ENCODE data around the gene SLC35E4.
"Not testable (repeated sequence)": the region's sequence is repeated elsewhere in the genome, so short reads cannot be mapped to it uniquely, and the experiment has no call there.

SLC35E4 gene

DNA sequence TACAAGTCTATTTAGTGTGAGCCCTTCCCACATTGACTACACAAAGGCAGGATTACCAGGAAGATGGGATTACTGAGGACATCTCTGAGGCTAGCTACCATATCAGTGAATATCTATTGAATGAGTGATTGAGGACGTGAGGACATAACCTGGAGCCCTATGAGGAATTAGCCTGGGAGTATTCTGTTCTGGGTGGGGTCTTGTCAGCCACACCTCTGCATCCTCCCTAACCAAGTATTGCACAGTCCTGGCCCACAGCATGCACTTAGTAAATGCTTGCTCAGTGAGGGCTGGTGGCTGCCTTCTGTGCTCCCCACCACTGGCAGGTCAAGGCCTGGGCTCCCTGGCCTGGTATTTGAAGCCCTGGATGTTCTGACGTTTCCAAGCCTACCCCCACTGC, 17.3 kb downstream of the SLC35E4 start:
- no peak for DNase-seq

DNA sequence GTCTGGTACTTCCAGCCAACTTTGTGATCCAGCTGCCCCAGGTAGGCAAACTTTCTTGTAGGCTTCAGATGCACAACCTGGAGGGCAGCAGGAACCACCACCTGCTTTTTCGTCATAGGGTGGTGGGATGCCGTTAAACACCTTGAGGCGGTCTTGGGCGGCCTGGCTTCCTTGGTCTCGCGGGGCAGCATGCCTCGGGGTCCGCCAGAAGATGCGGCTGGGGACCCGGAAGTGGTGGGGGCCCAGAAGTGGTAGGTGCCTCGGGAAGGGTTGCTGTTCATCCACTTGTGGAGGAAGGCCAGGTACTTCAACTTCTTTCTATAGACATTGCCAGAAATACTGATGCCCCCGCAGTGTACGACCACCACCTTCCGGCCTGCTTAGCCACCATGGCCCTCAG, 18.8 kb downstream of the SLC35E4 start:
- DNase-seq, result no peak

DNA sequence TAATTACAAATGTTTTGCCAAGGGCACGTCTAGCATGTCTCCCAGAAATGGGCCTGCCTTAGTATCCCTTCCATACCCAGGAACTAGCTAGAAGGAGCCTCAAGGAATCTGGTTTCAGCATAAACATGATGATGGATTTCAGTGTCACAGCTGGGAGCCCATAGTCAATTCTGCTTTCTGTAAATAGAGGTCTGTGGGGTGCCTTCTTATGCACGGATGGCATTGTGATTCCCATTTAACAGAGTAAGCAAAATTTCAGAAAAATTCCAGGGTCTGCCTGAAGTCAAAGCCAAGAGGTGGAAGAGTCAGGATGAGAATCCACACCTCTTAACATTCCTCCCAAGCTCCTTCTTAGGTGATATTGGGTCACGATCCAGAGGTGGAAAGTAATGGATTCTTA, 20.0 kb downstream of the SLC35E4 start:
- DNase-seq, result peak in 1 of 3 experiments; percentile 2

DNA sequence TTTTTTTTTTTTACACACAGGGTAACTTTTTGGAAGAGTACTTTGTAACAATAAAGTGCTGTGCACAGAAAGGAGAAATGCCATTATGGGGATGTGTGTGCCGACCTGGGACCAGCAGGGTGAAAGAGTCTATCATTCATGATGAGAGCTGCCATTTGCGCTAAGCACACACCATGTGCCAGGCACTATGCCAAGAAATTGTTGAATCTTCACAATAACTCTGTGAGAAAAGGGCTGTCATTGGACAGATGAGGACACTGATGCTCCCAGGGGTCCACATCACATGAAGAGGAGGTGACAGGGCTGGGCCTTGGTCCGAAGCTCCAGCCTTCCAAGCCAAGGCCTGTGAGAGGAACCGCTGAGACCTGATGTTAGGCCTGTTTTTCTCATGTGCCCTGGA, 26.5 kb downstream of the SLC35E4 start:
- peak; percentile 7 to 70 (median 59) for DNase-seq

DNA sequence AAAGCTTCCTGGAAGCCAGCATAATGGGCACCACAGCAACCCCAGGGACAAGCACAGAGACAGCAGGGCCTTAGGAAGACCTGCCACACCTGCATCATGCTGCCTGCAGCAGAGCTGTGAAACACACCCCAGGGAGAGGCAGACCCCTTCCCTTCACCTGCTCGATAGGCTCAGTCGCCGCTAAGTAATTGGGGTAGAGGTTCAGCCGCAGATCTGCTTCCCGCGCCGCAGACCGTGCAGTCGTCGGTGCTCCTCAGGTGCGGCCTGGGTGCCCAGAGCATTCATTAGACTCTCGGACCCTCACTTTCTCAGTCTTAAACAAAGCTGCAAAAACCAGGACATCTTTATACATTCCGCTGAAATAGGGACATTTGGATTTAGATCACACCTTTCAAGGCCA, 29.2 kb downstream of the SLC35E4 start:
- DNase-seq, result no peak

DNA sequence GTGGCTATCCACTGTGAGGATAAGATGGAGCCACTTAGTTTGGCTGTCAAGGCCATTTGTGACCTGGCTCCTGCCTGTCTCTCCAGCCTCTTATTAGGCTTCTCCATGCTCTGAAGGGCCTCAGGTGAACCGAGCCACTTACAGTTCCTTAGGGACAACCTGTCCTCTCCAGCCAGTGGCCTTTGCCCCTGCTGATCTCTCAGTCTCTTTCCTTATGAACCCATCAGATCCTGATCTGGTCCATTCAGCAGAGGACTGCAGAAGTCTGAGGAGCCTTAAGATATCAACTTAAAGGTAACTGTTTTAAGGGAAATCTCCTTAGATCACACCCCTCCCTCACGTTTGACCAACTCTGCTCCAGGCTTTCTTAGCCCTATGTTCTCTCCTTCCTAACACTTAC, 29.7 kb downstream of the SLC35E4 start:
- no peak for DNase-seq

DNA sequence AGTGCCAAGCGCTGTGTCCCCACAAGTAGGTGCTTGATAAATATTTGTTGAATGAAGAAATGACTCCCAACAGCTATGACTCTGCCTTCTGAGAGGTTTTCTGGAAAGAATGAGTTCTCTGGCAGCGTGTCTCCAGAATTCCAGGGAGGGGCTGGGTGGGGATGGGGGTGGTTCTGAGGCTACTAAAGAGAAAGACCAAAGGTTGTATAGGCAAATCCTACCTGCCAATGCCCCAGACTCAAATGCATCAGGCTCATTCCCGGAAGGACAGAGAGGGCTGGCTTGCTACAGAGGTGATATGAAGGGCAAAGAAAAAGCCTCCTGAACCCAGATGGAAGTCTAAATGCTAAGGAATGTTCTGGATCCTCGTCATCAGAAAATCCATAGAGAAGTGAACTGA, 30.2 kb downstream of the SLC35E4 start:
- no peak for DNase-seq

DNA sequence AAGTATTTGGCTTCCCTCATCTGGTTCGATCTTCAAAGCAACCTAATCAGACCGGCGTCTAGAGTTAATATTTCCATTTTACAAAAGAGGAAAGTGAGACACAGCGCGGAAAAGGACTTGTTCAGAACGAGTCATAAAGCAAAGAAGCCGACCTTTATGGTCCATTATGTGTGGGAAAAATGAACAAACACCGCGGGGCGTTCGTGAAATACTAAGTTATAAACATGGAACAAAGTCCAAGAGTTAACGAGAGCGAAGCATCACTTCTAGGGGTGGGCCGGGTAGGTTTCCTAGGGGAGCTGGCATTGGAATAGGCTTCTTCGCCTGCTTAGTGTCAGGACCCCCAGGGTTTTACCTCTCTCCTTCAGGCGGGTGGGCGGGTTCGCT, 31.5 kb downstream of the SLC35E4 start:
- no peak for DNase-seq

DNA sequence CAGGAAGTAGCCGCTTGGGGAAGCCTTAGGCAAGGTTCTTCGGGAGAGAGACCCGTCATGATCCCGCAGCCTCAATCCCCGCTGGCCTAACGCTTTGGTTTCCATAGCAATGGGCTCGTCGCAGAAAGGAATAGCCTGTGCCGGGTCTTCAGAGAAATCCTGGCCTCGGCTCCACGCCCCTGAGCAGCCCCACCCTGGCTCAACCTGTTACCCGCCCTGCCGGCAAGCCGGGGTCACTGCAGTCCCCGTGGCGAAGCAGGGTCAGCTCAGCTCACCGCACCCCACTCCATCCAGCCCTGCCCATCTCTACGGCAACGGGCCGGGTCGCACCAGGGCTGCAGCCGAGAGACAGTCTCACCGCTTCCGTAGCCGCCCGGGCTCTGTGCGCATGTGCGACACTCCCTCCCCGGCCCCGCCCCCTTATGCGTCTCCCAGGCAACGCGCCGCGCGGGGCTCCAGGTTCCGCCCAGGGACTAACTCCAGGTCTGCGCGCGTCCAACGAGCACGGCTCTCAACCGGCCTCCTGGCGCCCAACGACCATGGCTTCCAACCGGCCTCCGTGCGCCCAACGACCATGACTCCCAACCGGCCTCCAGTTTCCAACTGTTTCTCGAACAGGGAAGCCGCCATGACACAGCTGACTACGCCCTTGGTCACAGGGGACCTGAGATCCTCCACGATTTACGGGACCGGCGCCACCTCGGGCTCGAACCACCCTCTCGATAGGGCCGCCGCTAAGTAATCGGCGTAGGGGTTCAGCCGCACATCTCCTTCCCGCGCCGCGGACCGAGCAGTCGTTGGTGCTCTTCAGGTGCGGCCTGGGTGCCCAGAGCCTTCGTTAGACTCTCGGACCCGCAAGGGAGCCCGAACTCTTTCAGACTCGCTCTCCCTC, 32.2 kb downstream of the SLC35E4 start, which contains the start of gene DUSP18:
DUSP18 (minus strand) TSS at position 382 of the 892 bp plus-strand sequence. CDS start 3,872 bp downstream, outside the sequence.
- DNase-seq, result peak; percentile 86 to 95 (median 88)

DNA sequence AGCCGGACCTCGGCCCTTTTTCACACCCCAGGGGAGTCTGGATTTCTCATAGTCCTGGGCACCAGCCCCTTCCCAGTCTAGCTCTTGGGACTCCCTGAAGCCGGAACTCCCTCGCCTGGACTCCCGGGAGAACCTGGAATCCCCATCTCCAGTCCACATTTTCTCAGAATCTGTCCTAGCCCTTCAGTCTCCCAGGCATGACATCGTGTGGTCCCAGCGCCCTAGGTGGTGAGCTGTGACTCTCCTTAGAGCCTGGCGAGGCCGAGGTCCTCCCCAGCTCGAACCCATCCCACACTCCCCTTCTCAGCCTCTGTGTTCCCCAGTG, 32.8 kb downstream of the SLC35E4 start:
- peak in 1 of 3 experiments; percentile 60 for DNase-seq

DNA sequence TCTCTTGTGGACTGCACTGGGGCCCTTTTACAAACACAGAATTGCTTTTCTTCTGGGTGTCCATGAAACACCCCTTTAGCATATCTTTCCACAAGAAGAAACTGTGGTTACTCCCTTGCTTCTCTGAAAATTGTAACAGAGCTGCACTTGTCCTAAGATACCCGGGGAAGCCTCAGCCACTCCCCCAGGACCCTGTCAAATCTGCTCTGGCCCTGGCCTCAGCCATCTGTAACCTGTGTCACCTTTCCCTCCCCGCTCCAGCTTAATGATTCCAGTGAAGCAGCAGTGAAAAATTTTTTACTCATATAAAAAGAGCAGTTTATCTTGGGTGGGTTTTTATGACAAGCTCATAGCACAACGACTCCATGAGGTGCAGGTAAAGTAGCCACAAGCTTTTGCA, 35.5 kb downstream of the SLC35E4 start:
- DNase-seq, result no peak

DNA sequence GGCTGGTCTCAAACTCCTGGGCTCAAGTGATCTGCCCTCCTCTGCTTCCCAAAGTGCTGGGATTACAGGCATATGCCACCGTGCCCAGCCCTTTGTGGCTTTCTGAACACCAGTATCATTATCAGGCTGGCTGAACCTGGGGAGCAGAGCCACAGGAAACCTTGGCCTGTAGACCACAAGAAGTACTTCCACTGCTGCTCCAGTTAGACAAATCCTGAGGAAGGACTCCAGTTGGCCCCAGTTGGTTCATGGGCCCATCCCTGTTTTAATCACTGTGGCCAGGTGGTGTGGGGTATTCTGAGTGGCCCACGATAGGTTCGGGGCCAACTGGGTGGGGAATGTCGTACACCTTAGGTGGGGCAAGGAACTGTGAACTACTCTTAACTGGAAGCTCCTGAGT, 37.6 kb downstream of the SLC35E4 start:
- no peak for DNase-seq

DNA sequence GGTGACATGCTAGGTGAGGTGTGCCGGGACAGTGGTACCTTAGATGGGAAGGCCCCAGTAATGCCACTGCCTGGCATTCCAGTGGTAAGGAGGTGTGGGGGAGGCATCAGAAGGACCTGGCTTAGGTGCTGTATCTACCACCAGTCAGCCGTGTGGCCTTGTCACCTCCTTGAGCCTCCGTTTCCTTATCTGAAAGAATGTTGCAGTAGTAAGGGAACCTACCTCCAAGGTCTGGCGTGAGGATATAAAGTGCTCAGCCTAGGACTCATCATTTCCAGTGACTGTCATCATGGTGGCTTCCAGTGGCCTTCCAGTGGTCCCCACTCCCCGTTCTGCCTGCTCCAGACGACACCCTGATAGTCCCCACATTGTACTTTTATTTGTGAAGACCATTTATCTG, 38.9 kb downstream of the SLC35E4 start:
- DNase-seq, result no peak

DNA sequence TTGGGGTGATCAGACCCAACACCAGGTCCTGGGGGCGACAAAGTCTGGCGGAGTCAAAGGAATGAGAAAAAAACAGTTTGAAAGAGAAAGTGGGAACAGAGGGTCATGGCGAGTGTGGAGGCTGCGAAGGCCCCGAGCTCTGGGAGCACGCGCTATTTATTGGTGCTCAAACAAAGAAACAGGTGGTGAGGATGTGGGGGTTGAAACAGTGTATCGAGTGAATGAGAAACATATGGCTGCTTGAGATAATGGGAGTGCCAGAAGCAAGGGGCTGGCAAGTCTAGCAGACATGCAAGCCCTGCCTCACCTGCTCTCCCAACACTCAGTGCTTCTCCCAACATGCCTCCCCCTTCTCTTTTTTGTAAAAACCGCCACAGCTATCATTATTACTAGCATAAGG, 39.9 kb downstream of the SLC35E4 start:
- peak in 2 of 3 experiments; percentile 50 to 82 for DNase-seq

DNA sequence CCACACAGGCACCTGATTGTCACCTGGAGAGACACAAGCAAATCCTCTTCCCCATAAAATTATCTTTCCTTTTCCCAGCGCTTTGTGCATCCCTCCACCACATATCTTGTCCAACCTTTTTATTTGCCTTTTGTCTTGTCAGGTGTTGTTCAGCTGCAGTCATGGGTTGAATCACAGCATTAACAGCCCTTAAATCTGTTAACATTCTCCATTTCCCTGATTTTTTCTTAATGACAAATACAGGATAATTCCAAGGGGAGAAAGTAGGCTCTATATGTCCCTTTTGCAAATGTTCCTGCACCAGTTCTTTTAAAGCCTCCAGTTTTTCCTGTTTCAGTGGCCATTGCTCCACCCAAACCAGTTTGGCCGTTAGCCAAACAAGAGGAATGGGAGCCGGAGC, 41.0 kb downstream of the SLC35E4 start:
- DNase-seq, result not testable (repeated sequence)

DNA sequence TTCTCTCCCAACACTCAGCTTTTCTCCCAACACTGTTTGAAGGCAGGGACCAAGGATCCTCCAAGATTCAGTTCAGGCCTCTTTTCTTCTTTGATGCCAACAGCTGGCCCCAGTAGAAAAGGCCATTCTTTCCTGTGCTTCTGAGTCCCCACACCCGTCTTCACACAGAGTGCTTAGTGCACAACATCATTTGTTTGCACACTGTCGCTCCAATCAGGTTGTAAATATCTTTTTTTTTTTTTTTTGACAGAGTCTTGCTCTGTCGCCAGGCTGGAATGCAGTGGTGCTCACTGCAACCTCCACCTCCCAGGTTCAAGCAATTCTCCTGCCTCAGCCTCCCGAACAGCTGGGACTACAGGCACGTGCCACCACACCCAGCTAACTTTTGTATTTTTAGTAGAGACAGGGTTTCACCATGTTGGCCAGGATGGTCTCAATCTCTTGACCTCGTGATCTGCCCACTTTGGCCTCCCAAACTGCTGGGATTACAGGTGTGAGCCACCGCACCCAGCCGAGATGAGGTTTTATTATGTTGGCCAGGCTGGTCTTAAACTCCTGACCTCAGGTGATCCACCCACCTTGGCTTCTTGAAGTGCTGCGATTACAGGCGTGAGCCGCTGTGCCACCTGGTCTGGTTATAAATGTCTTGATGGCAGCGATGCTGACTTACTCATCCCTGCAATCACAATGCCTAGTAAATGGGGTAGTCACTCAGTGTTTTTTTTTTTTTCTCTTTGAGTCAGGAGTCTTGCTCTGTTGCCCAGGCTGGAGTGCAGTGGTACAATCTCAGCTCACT, 44.5 kb downstream of the SLC35E4 start:
- DNase-seq, result peak in 1 of 3 experiments; percentile 1

DNA sequence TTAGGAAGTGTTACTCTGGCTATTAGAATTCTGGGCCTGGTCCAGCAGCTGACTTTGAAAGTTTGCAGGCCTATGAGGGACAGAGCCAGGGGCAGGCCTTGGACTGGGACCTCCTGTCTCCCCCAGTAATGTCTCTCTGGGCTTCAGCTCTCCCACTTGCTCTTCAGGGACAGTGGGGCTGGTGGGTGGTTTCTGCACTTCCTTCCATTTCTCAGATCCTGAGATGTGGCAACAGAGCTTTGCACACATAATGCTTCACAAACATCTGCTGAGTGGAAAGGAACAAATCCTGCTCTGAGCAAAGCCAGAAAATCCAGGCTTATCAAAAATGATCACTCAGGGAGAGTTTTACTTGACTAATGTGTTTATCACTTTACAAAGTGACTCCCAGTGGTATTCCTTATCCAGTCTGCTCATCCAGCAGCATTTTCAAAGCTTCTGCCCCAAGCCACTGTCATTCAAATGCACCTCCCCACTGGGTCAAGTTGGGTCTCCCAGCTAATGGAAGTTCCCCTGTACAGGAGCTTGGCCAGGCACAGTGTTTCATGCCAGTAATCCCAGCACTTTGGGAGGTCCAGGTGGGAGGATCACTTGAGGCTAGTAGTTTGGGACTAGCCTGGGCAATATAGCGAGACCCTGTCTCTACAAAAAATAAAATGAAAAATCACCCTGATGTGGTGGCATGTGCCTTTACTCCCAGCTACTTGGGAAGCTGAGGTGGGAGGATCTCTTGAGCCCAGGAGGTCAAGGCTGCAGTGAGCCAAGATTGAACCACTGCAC, 45.6 kb downstream of the SLC35E4 start:
- DNase-seq, result no peak

DNA sequence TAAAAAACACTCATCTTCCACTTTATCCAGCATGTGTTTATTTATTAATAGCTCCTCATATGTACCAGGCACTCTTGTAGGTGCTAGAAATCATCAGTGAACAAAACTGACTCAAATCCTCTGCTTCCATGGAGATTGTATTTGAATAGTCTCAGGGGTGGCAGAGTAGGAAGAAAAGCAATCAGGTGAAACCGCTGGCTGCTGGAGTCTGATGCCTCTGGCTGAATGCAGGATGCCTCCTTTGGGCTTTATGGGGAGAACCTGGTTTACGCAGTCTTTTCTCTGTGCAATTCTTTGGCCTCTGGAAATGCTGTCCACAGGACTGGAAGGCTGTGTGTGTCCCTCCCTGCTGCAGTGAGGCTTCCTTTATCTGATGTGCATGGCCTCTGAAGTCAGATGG, 46.2 kb downstream of the SLC35E4 start:
- DNase-seq, result peak in 1 of 3 experiments; percentile 9

DNA sequence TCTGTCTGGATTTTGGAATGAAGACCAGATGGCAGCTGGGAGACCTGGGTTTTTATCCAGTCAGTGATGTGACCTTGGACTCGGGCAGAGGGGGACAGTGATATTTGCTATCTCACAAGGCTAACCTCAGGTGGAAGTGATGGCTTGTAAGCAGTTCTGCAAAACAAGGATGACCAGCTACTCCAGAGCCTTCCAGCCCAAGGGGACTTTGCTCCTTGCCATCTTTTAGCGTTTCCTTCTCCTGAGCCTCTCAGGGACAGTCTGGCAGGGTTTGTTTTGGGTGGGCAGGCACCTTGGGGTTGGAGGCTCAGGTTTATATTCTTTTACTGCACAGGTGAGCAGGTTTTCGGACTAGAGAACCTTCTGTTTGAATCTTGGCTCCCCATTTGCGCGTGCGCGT, 49.6 kb downstream of the SLC35E4 start:
- no peak for DNase-seq

DNA sequence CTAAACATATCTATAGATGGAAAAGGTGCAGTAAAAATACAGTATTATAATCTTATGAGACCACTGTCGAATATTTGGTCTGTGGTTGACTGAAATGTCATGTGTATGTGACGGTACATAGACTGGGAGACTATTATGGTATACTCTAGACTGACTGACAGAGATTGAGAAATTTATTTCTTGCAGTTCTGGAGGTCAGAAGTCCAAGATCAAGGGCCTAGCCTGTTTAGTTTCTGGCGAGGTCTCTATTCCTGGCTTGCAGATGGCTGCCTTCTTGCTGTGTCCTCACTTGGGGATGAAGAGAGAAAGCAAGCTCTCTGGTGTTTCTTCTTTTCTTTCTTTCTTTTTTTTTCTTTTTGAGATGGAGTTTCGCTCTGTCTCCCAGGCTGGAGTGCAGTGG, 51.8 kb downstream of the SLC35E4 start:
- no peak for DNase-seq

DNA sequence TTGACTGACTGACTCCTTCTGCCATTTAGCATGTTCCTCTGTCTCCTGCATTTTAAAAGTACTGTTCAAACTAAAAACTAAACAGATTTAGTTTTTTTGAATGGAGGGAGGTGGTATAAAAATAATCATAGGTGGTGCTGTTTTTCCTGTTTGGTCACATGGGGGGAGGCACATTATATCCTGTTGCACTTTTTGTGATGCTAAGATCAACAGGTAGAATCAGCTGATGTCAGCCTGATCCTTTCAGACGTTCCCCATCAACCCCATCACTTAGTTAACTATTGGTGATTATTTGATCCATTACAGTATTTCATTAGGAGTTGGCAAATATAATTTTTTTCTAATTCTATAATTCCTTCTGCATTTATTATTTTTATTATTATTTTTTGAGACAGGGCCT, 54.0 kb downstream of the SLC35E4 start:
- no peak for DNase-seq

DNA sequence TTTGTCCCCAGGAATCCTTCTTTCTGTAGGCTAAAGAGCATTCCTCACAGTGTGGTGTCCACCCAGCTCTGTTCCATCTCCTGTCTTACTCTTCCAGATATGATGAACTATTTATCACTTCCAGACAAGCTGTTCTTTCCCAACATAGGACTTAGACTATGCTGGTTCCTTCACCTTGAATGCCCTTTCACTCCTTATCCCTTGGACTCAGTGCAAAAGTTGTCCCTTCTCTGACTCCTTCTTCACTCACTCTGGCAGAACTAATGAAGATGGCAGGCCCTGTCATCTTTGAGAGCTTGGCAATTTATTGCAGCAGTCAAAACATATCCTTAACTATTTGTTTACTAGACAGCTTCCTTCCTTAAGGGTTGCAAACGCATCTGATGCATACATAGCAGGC, 55.6 kb downstream of the SLC35E4 start:
- no peak for DNase-seq

DNA sequence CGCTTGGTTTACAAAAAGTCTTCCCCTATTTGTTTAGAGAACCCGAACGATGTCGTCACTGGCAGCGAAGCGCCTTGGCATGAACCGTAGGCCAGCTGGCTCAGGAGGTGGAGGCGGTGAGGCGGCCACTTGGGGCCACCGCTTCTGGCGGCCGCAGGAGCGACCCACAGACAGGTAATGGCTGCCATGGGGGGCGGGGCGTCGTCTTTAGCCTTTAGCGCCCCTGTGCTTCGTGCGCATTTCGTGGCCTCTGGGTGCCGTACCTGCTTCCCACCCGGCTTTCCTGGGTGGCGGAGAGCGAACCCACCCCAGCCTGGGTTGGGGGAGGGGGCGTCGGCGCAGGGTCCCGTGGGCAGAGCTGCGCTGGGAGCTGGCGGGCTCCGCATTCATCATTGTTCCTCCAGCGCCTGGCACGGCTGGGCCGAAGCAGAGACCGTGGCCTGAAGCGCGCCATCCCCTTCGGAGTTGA, 58.6 kb downstream of the SLC35E4 start:
- DNase-seq, result peak; percentile 62 to 82 (median 73)

Data from NCI-H1417 (cell line).